Tibial nerve (tissue), 4 donors: ENCODE results near the gene SHQ1. TPM values are rescaled to one million over a fixed set of nuclear protein-coding genes. Genes with fewer than 3 reads are reported as not detected.
"Not testable (repeated sequence)": the region's sequence is repeated elsewhere in the genome, so short reads cannot be mapped to it uniquely, and the experiment has no call there.

Source experiments
- DNase-seq, 2 donors: peaks; one replicate each; pipeline ENCODE4 v3.0.0-alpha.2; 2019; ENCODE audit warnings: low spot score in 2 of 2
- H3K27ac ChIP-seq, 4 donors: fragments of 200-600 bp; sonication (generic) in 3 of 4; one replicate each; pipeline ENCODE4 v1.5.1; 2017 to 2019; ENCODE audit warnings: mild to moderate bottlenecking in 1 of 4
- H3K27me3 ChIP-seq, 2 donors: fragments of 200-600 bp; sonication (generic) in 1 of 2; one replicate each; pipeline versions ENCODE4 v1.5.1 to v1.6.0; 2017 to 2019
- H3K36me3 ChIP-seq, 3 donors: fragments of 200-600 bp; sonication (generic); one replicate each; pipeline ENCODE4 v1.5.1; 2018 to 2019
- H3K4me1 ChIP-seq, 4 donors: fragments of 200-600 bp; sonication (generic) in 3 of 4; one replicate each; pipeline ENCODE4 v1.5.1; 2017 to 2019
- H3K4me3 ChIP-seq, 4 donors: fragments of 200-600 bp; sonication (generic) in 3 of 4; one replicate each; pipeline ENCODE4 v1.5.1; 2017 to 2019; ENCODE audit warnings: mild to moderate bottlenecking in 1 of 4, moderate library complexity in 1 of 4
- H3K9me3 ChIP-seq, 4 donors: fragments of 200-600 bp; sonication (generic) in 3 of 4; one replicate each; pipeline ENCODE4 v1.5.1; 2017 to 2019
- CTCF ChIP-seq, 5 experiments: fragments of 200-600 bp in 3 of 5; fragments of 450-650 bp in 2 of 5; sonication (generic) in 3 of 5; IDR thresholded peaks; one replicate each; pipeline ENCODE4 v1.5.1; 2016 to 2019; ENCODE audit warnings: antibody characterized with exemption in 5 of 5, mild to moderate bottlenecking in 3 of 5, moderate library complexity in 2 of 5
- EP300 ChIP-seq, 2 donors: sonication (generic); formaldehyde crosslinking; IDR thresholded peaks; one replicate each; pipeline ENCODE4 v1.6.1; 2017; ENCODE audit warnings: antibody characterized with exemption in 2 of 2, mild to moderate bottlenecking in 1 of 2
- POLR2A ChIP-seq, 2 donors: fragments of 450-650 bp; IDR thresholded peaks; one replicate each; pipeline ENCODE4 v1.6.1; 2017; ENCODE audit warnings: antibody characterized with exemption in 2 of 2, mild to moderate bottlenecking in 2 of 2, moderate library complexity in 2 of 2
- WGBS, 2 donors: methylation state at CpG; one replicate each; pipeline ENCODE4 v1.1.5; 2018; 5-methylcytosine and 5-hydroxymethylcytosine counted together
- total RNA-seq, 4 donors: library from RNA; depleted of rRNA; stranded (reverse); fragments of >200 nt; gene quantifications; one replicate each; pipeline ENCODE4 v1.1.0, GENCODE V29; 2016

The SHQ1 gene
- total RNA-seq, 4 donors from 2014 or later = 10.0 to 25.3 (median 19.5) TPM

GRCh38 chr3:72797773-72798543 lies 50.3 kb downstream of the SHQ1 start:
- Histone ChIP-seq H3K9me3 (no peaks in the 10 kb centered on the region), H3K27me3 (no peaks in the 10 kb centered on the region), H3K27ac (no peak overlapping the region), H3K4me1 (no peaks in the 10 kb centered on the region), H3K36me3 (peaks cover 0 to 13% (median 0%) of the 10 kb centered on the region in 3 donors), H3K4me3 (no peak overlapping the region)
- DNase-seq = no peak
- WGBS, 2 donors = 39 to 52% methylated on average over 12 of the region's 12 CpGs
- no peak for TF ChIP-seq POLR2A (IDR thresholded peaks at IDR 0.05)
- no peak for TF ChIP-seq CTCF (IDR thresholded peaks at IDR 0.05)
- TF ChIP-seq EP300 (IDR thresholded peaks at IDR 0.05) = no peak

GRCh38 chr3:72794079-72794478 lies 54.2 kb downstream of the SHQ1 start:
- H3K4me1 ChIP-seq = no peaks in the 10 kb centered on the region
- no peaks in the 10 kb centered on the region for H3K9me3 ChIP-seq
- peaks cover 0 to 23% (median 0%) of the 10 kb centered on the region in 3 donors for H3K36me3 ChIP-seq
- H3K4me3 ChIP-seq = no peak overlapping the region
- DNase-seq = no peak
- H3K27me3 ChIP-seq = no peaks in the 10 kb centered on the region
- TF ChIP-seq EP300 (IDR thresholded peaks at IDR 0.05) (no peak), POLR2A (IDR thresholded peaks at IDR 0.05) (no peak)
- H3K27ac ChIP-seq = no peak overlapping the region
- 95 to 96% methylated on average over 3 of the region's 3 CpGs for WGBS, 2 donors

- peaks cover 0 to 28% (median 0%) of the 10 kb centered on the region in 3 donors for H3K36me3 ChIP-seq
- TF ChIP-seq CTCF (IDR thresholded peaks at IDR 0.05) (no peak), POLR2A (IDR thresholded peaks at IDR 0.05) (no peak), EP300 (IDR thresholded peaks at IDR 0.05) (no peak)
- H3K9me3 ChIP-seq = no peaks in the 10 kb centered on the region
- H3K27ac ChIP-seq = no peak overlapping the region
- no peaks in the 10 kb centered on the region for H3K27me3 ChIP-seq
- 67 to 72% methylated on average over 1 of the region's 1 CpG for WGBS, 2 donors
- H3K4me1 ChIP-seq = no peaks in the 10 kb centered on the region
- H3K4me3 ChIP-seq = no peak overlapping the region
- no peak for DNase-seq
These were observed 57.1 kb downstream of the SHQ1 start for GRCh38 chr3:72791161-72791560.

GRCh38 chr3:72789786-72790185 lies 58.5 kb downstream of the SHQ1 start:
- Histone ChIP-seq H3K27ac (no peak overlapping the region), H3K27me3 (no peaks in the 10 kb centered on the region), H3K4me3 (no peak overlapping the region), H3K4me1 (no peaks in the 10 kb centered on the region), H3K9me3 (no peaks in the 10 kb centered on the region), H3K36me3 (peaks cover 0 to 31% (median 0%) of the 10 kb centered on the region in 3 donors)
- TF ChIP-seq POLR2A (IDR thresholded peaks at IDR 0.05) (no peak), CTCF (IDR thresholded peaks at IDR 0.05) (no peak), EP300 (IDR thresholded peaks at IDR 0.05) (no peak)
- WGBS, 2 donors = 83 to 94% methylated on average over 1 of the region's 1 CpG
- no peak for DNase-seq

- H3K9me3 ChIP-seq, H3K27ac ChIP-seq, H3K4me1 ChIP-seq, H3K4me3 ChIP-seq, H3K27me3 ChIP-seq, DNase-seq: not testable (repeated sequence)
- H3K36me3 ChIP-seq = peaks cover 0 to 33% (median 0%) of the 10 kb centered on the region in 3 donors
- 98 to 99% methylated on average over 19 to 25 of the region's 27 CpGs for WGBS, 2 donors
These were observed 60.0 kb downstream of the SHQ1 start for GRCh38 chr3:72788232-72788631.

- no peak for TF ChIP-seq CTCF (IDR thresholded peaks at IDR 0.05)
- no peak for TF ChIP-seq EP300 (IDR thresholded peaks at IDR 0.05)
- TF ChIP-seq POLR2A (IDR thresholded peaks at IDR 0.05) = no peak
- Histone ChIP-seq H3K27ac (no peak overlapping the region), H3K9me3 (no peaks in the 10 kb centered on the region), H3K4me3 (no peak overlapping the region), H3K36me3 (peaks cover 0 to 20% (median 0%) of the 10 kb centered on the region in 3 donors), H3K27me3 (no peaks in the 10 kb centered on the region), H3K4me1 (no peaks in the 10 kb centered on the region)
- 97 to 99% methylated on average over 3 of the region's 3 CpGs for WGBS, 2 donors
- DNase-seq = no peak
These were observed 61.6 kb downstream of the SHQ1 start for GRCh38 chr3:72786668-72787067.
